ENCODE results near the gene ABCA9.

GRCh38 chr17:68937890-68938514, 122.7 kb downstream of the ABCA9 start:
- TF ChIP-seq CTCF (IDR thresholded peaks at IDR 0.05) (no peak), EZH2 (IDR thresholded peaks at IDR 0.05) (no peak), EZH2phosphoT487 (IDR thresholded peaks at IDR 0.05) (no peak)
